Keratinocyte (primary cell): Measurements from ENCODE around the gene CREB3L2. TPM values are rescaled to one million over a fixed set of nuclear protein-coding genes. Genes with fewer than 3 reads are reported as not detected.

Experiments
- DNase-seq: peaks from one replicate; pipeline ENCODE4 v3.0.0-alpha.2; 2011; ENCODE audit warnings: low read depth, missing footprints, low spot score
- FAIRE-seq: peaks from 2 replicates; lab custom pipeline; 2011; peaks lifted over from hg19 to GRCh38; lab: Jason Lieb, UNC
- H2AFZ ChIP-seq: 2 replicates; pipeline ENCODE4 v1.6.0; 2012; ENCODE audit warnings: low read length, control low read depth, inconsistent platforms; ENCODE audit not compliant: control insufficient read depth
- H3K27ac ChIP-seq: 2 replicates; pipeline ENCODE4 v1.5.1; 2011; ENCODE audit warnings: low read length; ENCODE audit not compliant: control insufficient read depth, insufficient read depth
- H3K27me3 ChIP-seq: 3 replicates; pipeline ENCODE4 v1.6.0; 2011; ENCODE audit warnings: low read length; ENCODE audit not compliant: control insufficient read depth, insufficient read depth; ENCODE audit errors: extremely low read depth
- H3K36me3 ChIP-seq, 2 experiments: 2 replicates in 1 of 2; 3 replicates in 1 of 2; pipeline ENCODE4 v1.5.1; 2011; ENCODE audit warnings: low read length in 2 of 2, mild to moderate bottlenecking in 1 of 2; ENCODE audit not compliant: control insufficient read depth in 2 of 2, insufficient read depth in 2 of 2; ENCODE audit errors: extremely low read depth in 1 of 2
- H3K4me1 ChIP-seq: 3 replicates; pipeline ENCODE4 v1.5.1; 2011; ENCODE audit warnings: low read length; ENCODE audit not compliant: control insufficient read depth, insufficient read depth; ENCODE audit errors: extremely low read depth
- H3K4me2 ChIP-seq: 3 replicates; pipeline ENCODE4 v1.6.0; 2011; ENCODE audit warnings: low read depth, low read length; ENCODE audit not compliant: control insufficient read depth, insufficient read depth; ENCODE audit errors: extremely low read depth
- H3K4me3 ChIP-seq, 3 experiments: fragments of 200-600 bp in 1 of 3; sonication (generic) in 1 of 3; 2 replicates in 2 of 3; 3 replicates in 1 of 3; pipeline ENCODE4 v1.5.1; 2011 to 2016; ENCODE audit warnings: low read length in 3 of 3, mild to moderate bottlenecking in 3 of 3, control low read depth in 2 of 3, inconsistent platforms in 1 of 3, low read depth in 1 of 3, mixed read lengths in 1 of 3, mixed run types in 1 of 3, moderate library complexity in 1 of 3; ENCODE audit not compliant: control insufficient read depth in 2 of 3, insufficient read depth in 2 of 3; ENCODE audit errors: extremely low read depth in 1 of 3
- H3K79me2 ChIP-seq: 2 replicates; pipeline ENCODE4 v1.6.0; 2012; ENCODE audit warnings: low read length; ENCODE audit not compliant: control insufficient read depth, insufficient read depth
- H3K9ac ChIP-seq: 3 replicates; pipeline ENCODE4 v1.6.0; 2011; ENCODE audit warnings: low read length; ENCODE audit not compliant: control insufficient read depth, insufficient read depth; ENCODE audit errors: extremely low read depth
- H3K9me1 ChIP-seq: 3 replicates; pipeline ENCODE4 v1.6.0; 2011; ENCODE audit warnings: low read length; ENCODE audit not compliant: control insufficient read depth, insufficient read depth; ENCODE audit errors: extremely low read depth
- H3K9me3 ChIP-seq: 2 replicates; pipeline ENCODE4 v1.5.1; 2012; ENCODE audit warnings: low read depth, low read length; ENCODE audit not compliant: control insufficient read depth
- H4K20me1 ChIP-seq: 3 replicates; pipeline ENCODE4 v1.6.0; 2011; ENCODE audit warnings: low read length; ENCODE audit not compliant: control insufficient read depth, insufficient read depth; ENCODE audit errors: extremely low read depth
- CTCF ChIP-seq, 3 experiments: IDR thresholded peaks in 1 of 3; conservative IDR thresholded peaks in 1 of 3; optimal IDR thresholded peaks in 1 of 3; 2 replicates in 2 of 3; 3 replicates in 1 of 3; pipeline versions ENCODE3 to v1.5.1; 2011; ENCODE audit warnings: low read length in 3 of 3, mild to moderate bottlenecking in 3 of 3, moderate library complexity in 2 of 3, control low read depth in 1 of 3, inconsistent platforms in 1 of 3; ENCODE audit not compliant: insufficient read depth in 2 of 3; ENCODE audit errors: extremely low read depth in 1 of 3
- EZH2 ChIP-seq: IDR thresholded peaks from one replicate; pipeline ENCODE4 v1.6.1; 2012; ENCODE audit warnings: inconsistent platforms, mild to moderate bottlenecking, low read length, moderate library complexity
- dilution Hi-C: fragments of 300-500 bp; cut with MboI; formaldehyde crosslinking; loops from one replicate; pipeline ENCODE4 v1.7.0; 2020; ENCODE audit warnings: low sequenced_read_pairs; ENCODE audit not compliant: extremely low pct_ligation_motif_present
- polyA plus RNA-seq, 5 experiments: library from polyadenylated mRNA; depleted of rRNA in 3 of 5; stranded (reverse) in 3 of 5; stranded (forward) in 1 of 5; unstranded in 1 of 5; fragments of >200 nt; gene quantifications; 1 replicate in 1 of 5; 2 replicates in 3 of 5; 3 replicates in 1 of 5; pipeline versions ENCODE4 v1.2.1 to v1.2.3, GENCODE V29; 2011 to 2012; ENCODE audit warnings: missing spikeins in 2 of 5, low read depth in 1 of 5, low replicate concordance in 1 of 5

Gene CREB3L2
- polyA plus RNA-seq, 1 donor (not counting 4 experiments of a cell fraction or from before 2014, with no cell fraction given) = 12.8 TPM

- TF ChIP-seq CTCF (optimal IDR thresholded peaks at IDR 0.05 in 1 of 3, IDR thresholded peaks at IDR 0.05 in 1 of 3, conservative IDR thresholded peaks at IDR 0.05 in 1 of 3; ENCODE audit: extremely low read depth in 1 of 3, insufficient read depth in 2 of 3, low read length in 3 of 3) (no peak), EZH2 (no peak)
- peaks cover 33% of the 10 kb centered on the region for H3K4me1 ChIP-seq
- H3K9ac ChIP-seq = no peak overlapping the region
- dilution Hi-C loops = no loop called here
- H3K36me3 ChIP-seq = no peaks in the 10 kb centered on the region
- DNase-seq (no peak), FAIRE-seq (no peak)
- H3K4me2 ChIP-seq = no peak overlapping the region
- no peaks in the 10 kb centered on the region for H3K9me3 ChIP-seq
- H2AFZ ChIP-seq = no peak overlapping the region
- H3K79me2 ChIP-seq = peaks cover 26% of the 10 kb centered on the region
- no peak overlapping the region for H3K27ac ChIP-seq
- peaks cover 2% of the 10 kb centered on the region for H3K9me1 ChIP-seq
- H3K27me3 ChIP-seq = no peaks in the 10 kb centered on the region
- H3K4me3 ChIP-seq = no peak overlapping the region
- H4K20me1 ChIP-seq = no peaks in the 10 kb centered on the region
These were observed 68.4 kb downstream of the CREB3L2 start for GRCh38 chr7:137933270-137934017.

GRCh38 chr7:137932881-137933269, 69.0 kb downstream of the CREB3L2 start:
- H3K4me3 ChIP-seq = no peak overlapping the region
- H3K79me2 ChIP-seq = peaks cover 23% of the 10 kb centered on the region
- TF ChIP-seq CTCF (optimal IDR thresholded peaks at IDR 0.05 in 1 of 3, IDR thresholded peaks at IDR 0.05 in 1 of 3, conservative IDR thresholded peaks at IDR 0.05 in 1 of 3; ENCODE audit: extremely low read depth in 1 of 3, insufficient read depth in 2 of 3, low read length in 3 of 3) (no peak), EZH2 (no peak)
- H2AFZ ChIP-seq = no peak overlapping the region
- no peak overlapping the region for H3K4me2 ChIP-seq
- dilution Hi-C loops = no loop called here
- no peak for DNase-seq
- H3K27me3 ChIP-seq = no peaks in the 10 kb centered on the region
- FAIRE-seq = no peak
- H3K9me1 ChIP-seq = peaks cover 2% of the 10 kb centered on the region
- no peaks in the 10 kb centered on the region for H4K20me1 ChIP-seq
- H3K4me1 ChIP-seq = peaks cover 33% of the 10 kb centered on the region
- no peak overlapping the region for H3K27ac ChIP-seq
- H3K9ac ChIP-seq = no peak overlapping the region
- no peaks in the 10 kb centered on the region for H3K36me3 ChIP-seq
- no peaks in the 10 kb centered on the region for H3K9me3 ChIP-seq
